ENCODE data around the gene REST.
"Not testable (repeated sequence)": the region's sequence is repeated elsewhere in the genome, so short reads cannot be mapped to it uniquely, and the experiment has no call there.

The REST gene

GRCh38 chr4:56907489-56908205 is at the start of gene REST:
TSS of gene REST (plus strand) at chr4:56907900. CDS start at chr4:56910639, 2,739 bp downstream.
- peak; percentile 60 to 82 (median 68) for DNase-seq

DNA sequence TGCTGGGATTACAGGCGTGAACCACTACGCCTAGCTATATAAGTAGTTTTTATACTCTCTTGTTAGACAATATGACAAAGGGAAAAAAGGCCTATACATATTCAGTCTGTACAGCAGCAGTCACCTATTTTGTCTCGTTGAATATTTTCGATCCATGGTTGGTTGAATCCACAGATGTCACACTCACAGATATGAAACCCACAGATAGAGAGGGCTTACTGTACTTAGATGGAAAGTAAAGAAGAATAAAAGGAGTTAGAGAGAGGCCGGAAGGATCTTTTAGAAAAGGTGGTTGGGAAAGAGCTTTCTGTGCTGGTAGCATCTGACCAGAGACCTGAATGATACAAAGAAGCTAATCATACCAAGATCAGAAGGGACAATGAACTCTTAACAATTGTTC is 47.9 kb upstream of the REST start:
- DNase-seq, result no peak

DNA sequence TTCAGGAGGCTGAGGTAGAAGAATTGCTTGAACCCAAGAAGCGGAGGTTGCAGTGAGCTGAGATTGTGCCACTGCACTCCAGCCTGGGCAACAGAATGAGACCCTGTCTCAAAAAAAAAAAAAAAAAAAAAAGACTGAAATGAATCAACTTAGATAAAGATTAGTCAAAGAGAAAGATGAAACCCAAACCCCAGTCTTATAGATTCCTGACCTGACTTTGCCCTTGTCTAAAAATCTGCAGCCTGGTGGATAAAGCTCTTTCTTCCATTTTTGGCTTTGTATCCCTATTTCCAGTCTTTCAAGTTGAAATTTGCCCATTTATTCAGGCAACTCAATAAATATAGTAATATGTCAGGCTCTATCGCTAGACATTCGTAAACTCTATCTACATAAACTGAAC is 46.9 kb upstream of the REST start:
- DNase-seq, result no peak

GRCh38 chr4:56861360-56861759 is 46.3 kb upstream of the REST start:
- DNase-seq, result no peak

DNA sequence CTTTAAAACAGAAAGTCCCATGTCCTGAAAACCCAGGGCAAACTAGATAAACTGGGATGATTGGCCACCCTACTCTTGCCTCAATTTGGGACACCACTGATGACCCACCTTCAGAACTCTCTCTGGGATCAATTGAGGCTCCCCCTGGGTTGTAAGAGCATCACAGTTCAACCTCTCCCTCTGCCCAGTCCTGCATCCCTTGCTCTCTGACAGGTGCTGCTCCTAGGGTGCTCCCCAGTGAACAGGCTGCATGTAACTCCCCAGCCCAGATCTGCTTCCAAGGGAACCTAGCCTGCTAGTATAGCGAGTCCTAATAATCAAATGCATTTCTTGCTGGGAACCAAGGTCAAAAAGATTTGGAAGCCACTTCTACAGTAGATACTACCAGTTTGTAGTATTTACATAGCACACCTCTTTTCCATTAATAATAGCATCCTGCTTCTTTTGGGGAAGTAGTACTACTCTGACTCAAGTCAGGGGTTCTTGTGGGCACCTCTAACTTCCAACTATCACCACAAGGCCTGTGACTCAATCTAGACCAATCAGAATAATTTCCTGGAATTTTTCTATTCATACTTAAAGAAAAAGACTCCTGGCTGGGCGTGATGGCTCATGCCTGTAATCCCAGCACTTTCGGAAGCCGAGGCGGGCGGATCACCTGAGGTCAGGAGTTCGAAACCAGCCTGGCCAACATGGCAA is 44.1 kb upstream of the REST start:
- DNase-seq, result no peak

DNA sequence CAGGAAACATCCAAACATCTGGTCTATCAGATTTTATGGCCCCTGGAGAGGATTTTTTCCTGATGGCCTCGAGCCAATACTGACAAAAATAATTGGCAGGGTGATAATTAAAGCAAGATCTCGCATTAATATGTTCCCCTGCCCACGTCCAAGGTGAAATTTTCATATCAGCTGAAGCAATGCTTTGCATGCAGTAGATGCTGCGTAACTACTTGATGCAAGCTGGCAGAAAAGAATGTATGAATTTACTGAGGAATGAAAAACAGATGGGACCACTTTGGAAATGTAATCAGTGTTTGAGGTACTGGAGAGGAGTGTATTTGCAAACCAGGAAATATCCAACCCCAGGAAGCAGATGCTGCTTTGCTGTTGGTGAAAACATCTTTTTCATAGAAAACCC is 36.8 kb upstream of the REST start:
- DNase-seq, result no peak

- no peak for DNase-seq
Measured at GRCh38 chr4:56871371-56871866, 36.3 kb upstream of the REST start.

GRCh38 chr4:56874166-56874565 is 33.5 kb upstream of the REST start:
- no peak for DNase-seq

GRCh38 chr4:56874923-56875322 is 32.8 kb upstream of the REST start:
- no peak for DNase-seq

DNA sequence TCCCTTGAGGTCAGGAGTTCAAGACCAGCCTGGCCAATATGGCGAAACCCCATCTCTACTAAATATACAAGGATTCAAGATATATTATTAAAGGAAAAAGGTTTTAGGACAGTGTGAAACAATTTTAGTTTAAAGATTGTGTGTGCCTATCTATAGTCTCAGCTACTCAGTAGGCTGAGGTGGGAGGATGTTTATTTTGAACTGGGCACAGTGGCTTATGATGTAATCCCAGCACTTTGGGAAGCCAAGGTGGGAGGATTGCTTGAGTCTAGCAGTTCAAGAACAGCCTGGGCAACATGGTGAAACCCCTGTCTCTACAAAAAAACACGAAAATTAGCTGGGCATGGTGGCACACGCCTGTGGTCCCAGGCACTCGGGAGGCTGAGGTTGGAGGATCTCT is 31.4 kb upstream of the REST start:
- no peak for DNase-seq

- no peak for DNase-seq
Measured at GRCh38 chr4:56879996-56880395, 27.7 kb upstream of the REST start.

GRCh38 chr4:56880572-56880971 is 27.1 kb upstream of the REST start:
- DNase-seq, result no peak

DNA sequence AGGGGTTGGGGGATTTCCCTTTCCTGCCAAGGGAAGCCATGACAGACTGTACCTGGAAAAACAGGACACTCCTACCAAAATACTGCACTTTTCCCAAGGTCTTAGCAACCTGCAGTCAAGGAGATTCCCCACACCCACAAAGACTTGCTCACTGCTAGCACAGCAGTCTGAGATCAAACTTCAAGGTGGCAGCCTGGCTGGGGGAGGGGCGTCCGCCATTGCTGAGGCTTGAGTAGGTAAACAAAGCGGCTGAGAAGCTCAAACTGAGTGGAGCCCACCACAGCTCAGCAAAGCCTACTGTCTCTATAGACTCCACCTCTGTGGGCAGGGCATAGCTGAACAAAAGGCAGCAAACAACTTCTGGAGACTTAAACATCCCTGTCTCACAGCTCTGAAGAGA is 23.2 kb upstream of the REST start:
- DNase-seq, result not testable (repeated sequence)

GRCh38 chr4:56892691-56893090 is 15.0 kb upstream of the REST start:
- no peak for DNase-seq

DNA sequence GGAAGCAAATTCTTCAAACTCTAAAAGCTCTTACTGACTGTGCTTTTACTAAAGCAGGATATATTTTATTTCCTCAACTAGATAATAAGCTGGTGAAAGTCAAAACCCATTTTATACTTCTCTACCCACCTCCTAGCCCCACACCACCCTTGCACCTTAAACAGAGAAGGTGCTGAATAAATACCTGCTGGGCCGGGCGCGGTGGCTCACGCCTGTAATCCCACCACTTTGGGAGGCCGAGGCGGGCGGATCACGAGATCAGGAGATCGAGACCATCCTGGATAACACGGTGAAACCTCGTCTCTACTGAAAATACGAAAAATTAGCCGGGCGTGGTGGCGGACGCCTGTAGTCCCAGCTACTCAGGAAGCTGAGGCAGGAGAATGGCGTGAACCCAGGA is 9.9 kb upstream of the REST start:
- not testable (repeated sequence) for DNase-seq

DNA sequence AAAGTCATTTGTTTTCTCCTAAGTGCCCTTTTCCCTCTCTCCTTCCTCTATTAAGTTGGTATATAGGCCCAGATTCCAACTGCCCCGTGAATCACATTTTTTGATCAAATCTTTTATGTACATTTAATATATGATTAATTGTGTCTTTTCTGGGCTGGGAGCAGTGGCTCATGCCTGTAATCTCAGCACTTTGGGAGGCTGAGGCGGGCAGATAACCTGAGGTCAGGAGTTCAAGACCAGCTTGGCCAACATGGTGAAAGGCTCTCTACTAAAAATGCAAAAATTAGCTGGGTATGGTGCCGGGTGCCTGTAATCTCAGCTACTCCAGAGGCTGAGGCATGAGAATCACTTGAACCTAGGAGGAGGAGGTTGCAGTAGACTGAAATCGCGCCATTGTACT is 7.5 kb upstream of the REST start:
- DNase-seq, result not testable (repeated sequence)

- no peak for DNase-seq
Measured at GRCh38 chr4:56902703-56903102, 5.0 kb upstream of the REST start.

DNA sequence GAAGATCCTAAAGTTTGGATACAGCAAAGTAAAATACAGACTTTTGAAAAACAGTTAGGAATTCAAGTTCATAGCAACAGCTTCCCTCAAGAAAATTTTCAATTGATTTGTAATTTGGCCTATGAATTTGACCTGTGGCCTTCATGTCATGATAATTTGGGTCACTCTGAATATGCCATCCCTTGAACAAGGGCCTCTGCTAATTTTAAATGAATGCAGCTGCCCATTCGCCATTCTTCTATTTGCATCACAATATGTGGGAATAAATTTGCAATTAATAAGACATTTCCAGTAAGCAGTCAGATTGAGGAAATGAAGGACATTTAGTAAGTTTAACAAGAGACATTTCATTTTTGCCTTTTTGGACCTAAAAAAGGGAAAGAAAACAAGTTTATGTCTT is 1.9 kb upstream of the REST start:
- DNase-seq, result no peak

DNA sequence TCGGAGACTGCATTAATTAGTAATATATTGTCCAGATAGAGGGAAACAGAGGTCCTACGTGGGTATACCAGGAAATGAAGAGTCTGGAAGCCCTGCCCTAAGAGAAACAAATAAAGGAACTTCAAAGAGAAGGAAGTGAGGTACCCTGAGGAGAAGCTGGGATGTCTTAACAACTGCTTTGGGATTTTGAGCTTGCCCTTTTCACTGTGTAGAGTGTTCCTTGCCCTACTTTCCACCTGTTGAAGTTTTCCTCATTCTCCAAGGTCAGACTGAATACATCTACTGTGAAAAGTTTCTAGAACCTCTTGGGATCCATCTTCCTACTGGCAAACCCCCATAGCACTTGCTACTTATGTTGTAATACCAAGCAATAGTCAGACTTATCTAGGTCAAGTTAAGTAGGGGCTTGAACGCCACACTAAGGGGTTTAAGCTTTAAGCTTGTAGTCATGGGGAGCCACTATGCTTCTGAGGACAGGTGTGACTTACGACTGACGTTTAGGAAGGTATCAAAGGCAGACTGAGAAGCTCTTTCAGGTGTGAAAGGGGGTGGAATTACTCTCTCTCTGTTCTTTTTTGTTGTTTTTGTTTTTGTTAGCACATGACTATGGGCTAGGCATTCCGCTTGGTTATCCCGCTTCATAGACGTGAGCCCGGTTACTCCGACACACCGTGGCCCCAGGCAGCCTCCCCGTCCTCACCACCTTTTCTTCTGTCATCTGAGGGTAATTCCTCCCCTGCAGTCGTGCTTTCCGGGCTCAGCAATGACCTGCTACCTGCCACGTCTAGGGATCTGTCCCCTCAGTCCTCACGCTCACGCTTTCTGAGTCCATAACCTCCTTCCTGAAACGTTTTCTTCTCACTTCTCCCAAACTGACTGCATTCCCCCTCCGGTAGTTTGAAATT is 959 bp upstream of the REST start:
- peak in 1 of 4 experiments; percentile 1 for DNase-seq

GRCh38 chr4:56908206-56909085 is 746 bp downstream of the REST start:
- DNase-seq, result peak; percentile 28 to 67 (median 44)

- peak in 3 of 4 experiments; percentile 22 to 37 (median 36) for DNase-seq
Measured at GRCh38 chr4:56909086-56909894, 1.6 kb downstream of the REST start.
